Measurements from ENCODE around the gene UBE2G2. TPM values are rescaled to one million over a fixed set of nuclear protein-coding genes. Genes with fewer than 3 reads are reported as not detected.

The UBE2G2 gene
- total and polyA plus RNA-seq, 3 donors from 2014 or later: 38.9 to 82.8 (median 73.6) TPM

GRCh38 chr21:44751799-44752636, 49.6 kb downstream of the UBE2G2 start:
- DNase-seq: no peak
- Histone ChIP-seq H3K27ac (no peak overlapping the region), H3K27me3 (no peaks in the 10 kb centered on the region), H3K9me3 (no peaks in the 10 kb centered on the region), H3K4me1 (no peaks in the 10 kb centered on the region), H3K36me3 (ENCODE audit: low read depth, missing control alignments) (no peaks in the 10 kb centered on the region), H3K4me3 (no peak overlapping the region)
- WGBS, 2 donors: 80 to 81% methylated on average over 34 of the region's 34 CpGs
- TF ChIP-seq POLR2A (IDR thresholded peaks at IDR 0.05) (no peak), CTCF (IDR thresholded peaks at IDR 0.05) (no peak)
- intact Hi-C loops (cut with DNase I; ENCODE audit: low total_unique reads): no loop called here

- no peaks in the 10 kb centered on the region for H3K27me3 ChIP-seq
- no peaks in the 10 kb centered on the region for H3K9me3 ChIP-seq
- H3K36me3 ChIP-seq (ENCODE audit: low read depth, missing control alignments): no peaks in the 10 kb centered on the region
- TF ChIP-seq CTCF (IDR thresholded peaks at IDR 0.05) (no peak), POLR2A (IDR thresholded peaks at IDR 0.05) (no peak)
- intact Hi-C loops (cut with DNase I; ENCODE audit: low total_unique reads): no loop called here
- no peak for DNase-seq
- no peak overlapping the region for H3K27ac ChIP-seq
- WGBS, 2 donors: 85 to 89% methylated on average over 12 to 24 of the region's 24 CpGs
- no peaks in the 10 kb centered on the region for H3K4me1 ChIP-seq
- H3K4me3 ChIP-seq: no peak overlapping the region
Measured at GRCh38 chr21:44751186-44751798, 50.3 kb downstream of the UBE2G2 start.

- TF ChIP-seq CTCF (IDR thresholded peaks at IDR 0.05): no peak
- TF ChIP-seq POLR2A (IDR thresholded peaks at IDR 0.05): no peak
- H3K4me1 ChIP-seq: no peaks in the 10 kb centered on the region
- no peaks in the 10 kb centered on the region for H3K9me3 ChIP-seq
- 44 to 61% methylated on average over 12 of the region's 12 CpGs for WGBS, 2 donors
- no peak for DNase-seq
- intact Hi-C loops (cut with DNase I; ENCODE audit: low total_unique reads): no loop called here
- no peaks in the 10 kb centered on the region for H3K27me3 ChIP-seq
- no peak overlapping the region for H3K4me3 ChIP-seq
- no peaks in the 10 kb centered on the region for H3K36me3 ChIP-seq (ENCODE audit: low read depth, missing control alignments)
- no peak overlapping the region for H3K27ac ChIP-seq
Measured at GRCh38 chr21:44750675-44751025, 51.0 kb downstream of the UBE2G2 start.

GRCh38 chr21:44749759-44750674, 51.6 kb downstream of the UBE2G2 start:
- H3K4me3 ChIP-seq: no peak overlapping the region
- no peak for TF ChIP-seq POLR2A (IDR thresholded peaks at IDR 0.05)
- no peak for TF ChIP-seq CTCF (IDR thresholded peaks at IDR 0.05)
- no peak for DNase-seq
- no peaks in the 10 kb centered on the region for H3K27me3 ChIP-seq
- WGBS, 2 donors: 87 to 89% methylated on average over 43 to 47 of the region's 47 CpGs
- H3K9me3 ChIP-seq: no peaks in the 10 kb centered on the region
- intact Hi-C loops (cut with DNase I; ENCODE audit: low total_unique reads): no loop called here
- H3K27ac ChIP-seq: no peak overlapping the region
- no peaks in the 10 kb centered on the region for H3K4me1 ChIP-seq
- no peaks in the 10 kb centered on the region for H3K36me3 ChIP-seq (ENCODE audit: low read depth, missing control alignments)
